ENCODE results near the gene ZSWIM1. TPM values are rescaled to one million over a fixed set of nuclear protein-coding genes. Genes with fewer than 3 reads are reported as not detected.

ZSWIM1 gene
- total RNA-seq, 1 experiment from 2014 or later = 13.2 TPM

DNA sequence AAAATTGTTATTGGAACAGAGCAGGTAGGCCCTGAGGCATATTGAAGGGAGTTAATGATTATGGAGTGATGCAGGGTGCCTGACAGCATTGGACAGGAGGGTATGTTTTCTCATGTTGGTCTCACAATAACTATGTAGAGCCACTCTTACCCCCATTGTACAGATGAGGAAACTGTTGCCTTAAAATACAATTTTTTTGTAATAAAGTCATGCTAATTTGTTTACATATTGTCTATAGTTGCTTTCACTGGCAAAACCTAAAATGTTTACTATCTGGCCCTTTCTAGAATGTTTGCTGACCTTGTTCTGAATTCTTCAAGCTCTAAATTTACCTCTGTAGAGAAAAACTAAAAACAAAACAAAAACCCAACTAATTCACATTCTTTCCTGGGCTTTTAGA, 29.5 kb upstream of the ZSWIM1 start:
- no peak overlapping the region for H3K27ac ChIP-seq (ENCODE audit: low read depth, low read length, poor library complexity, severe bottlenecking)
- no peak for DNase-seq (ENCODE audit: low spot score)
- no peak for TF ChIP-seq EZH2 (IDR thresholded peaks at IDR 0.05; ENCODE audit: borderline replicate concordance, low read depth, low read length, poor library complexity, severe bottlenecking)
- TF ChIP-seq, protein P1, sequence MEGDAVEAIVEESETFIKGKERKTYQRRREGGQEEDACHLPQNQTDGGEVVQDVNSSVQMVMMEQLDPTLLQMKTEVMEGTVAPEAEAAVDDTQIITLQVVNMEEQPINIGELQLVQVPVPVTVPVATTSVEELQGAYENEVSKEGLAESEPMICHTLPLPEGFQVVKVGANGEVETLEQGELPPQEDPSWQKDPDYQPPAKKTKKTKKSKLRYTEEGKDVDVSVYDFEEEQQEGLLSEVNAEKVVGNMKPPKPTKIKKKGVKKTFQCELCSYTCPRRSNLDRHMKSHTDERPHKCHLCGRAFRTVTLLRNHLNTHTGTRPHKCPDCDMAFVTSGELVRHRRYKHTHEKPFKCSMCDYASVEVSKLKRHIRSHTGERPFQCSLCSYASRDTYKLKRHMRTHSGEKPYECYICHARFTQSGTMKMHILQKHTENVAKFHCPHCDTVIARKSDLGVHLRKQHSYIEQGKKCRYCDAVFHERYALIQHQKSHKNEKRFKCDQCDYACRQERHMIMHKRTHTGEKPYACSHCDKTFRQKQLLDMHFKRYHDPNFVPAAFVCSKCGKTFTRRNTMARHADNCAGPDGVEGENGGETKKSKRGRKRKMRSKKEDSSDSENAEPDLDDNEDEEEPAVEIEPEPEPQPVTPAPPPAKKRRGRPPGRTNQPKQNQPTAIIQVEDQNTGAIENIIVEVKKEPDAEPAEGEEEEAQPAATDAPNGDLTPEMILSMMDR (conservative IDR thresholded peaks at IDR 0.05; ENCODE audit: low read depth, low read length) = no peak
- ChIA-PET CTCF (no interaction called here), POLR2A (ENCODE audit: low non-redundant PET) (no interaction called here)
- no peaks in the 10 kb centered on the region for H3K9me3 ChIP-seq (ENCODE audit: low read depth, low read length, poor library complexity, severe bottlenecking)
- H3K36me3 ChIP-seq (ENCODE audit: insufficient read depth, low read length, poor library complexity, severe bottlenecking) = peaks cover 6% of the 10 kb centered on the region
- no peaks in the 10 kb centered on the region for H3K27me3 ChIP-seq (replicated peaks; ENCODE audit: insufficient read depth, low read depth, low read length, poor library complexity)
- H3K4me1 ChIP-seq (ENCODE audit: insufficient read depth, low read length, poor library complexity, severe bottlenecking) = peaks cover 5% of the 10 kb centered on the region
- BruUV-seq (replicated peaks) = no TSS peak
- no peak overlapping the region for H3K4me3 ChIP-seq (ENCODE audit: low read depth, low read length, poor library complexity, severe bottlenecking)
- intact Hi-C loops (cut with micrococcal nuclease; ENCODE audit: unreplicated experiment) = no loop called here

DNA sequence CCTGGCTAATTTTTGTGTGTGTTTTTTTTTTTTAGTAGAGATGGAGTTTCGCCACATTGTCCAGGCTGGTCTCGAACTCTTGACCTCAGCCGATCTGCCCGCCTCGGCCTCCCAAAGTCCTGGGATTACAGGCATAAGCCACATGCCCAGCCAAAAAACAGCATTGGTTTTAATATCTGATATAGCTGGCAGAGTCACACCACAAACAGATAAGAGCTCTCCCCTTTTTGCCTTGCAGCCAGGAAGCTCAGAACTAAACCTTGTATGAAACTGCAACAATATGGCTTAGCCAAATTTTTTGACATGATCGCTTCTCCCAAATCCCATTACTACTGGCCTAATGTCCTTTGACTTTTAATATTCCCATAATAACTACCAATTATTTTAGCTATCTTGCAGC, 28.7 kb upstream of the ZSWIM1 start:
- BruUV-seq (replicated peaks) = no TSS peak
- ChIA-PET POLR2A (ENCODE audit: low non-redundant PET) (no interaction called here), CTCF (interaction anchor here (0.6 kb wide), 1 partner anchor 9 kb away, joined by 4 read pairs; no protein-coding TSS in a partner anchor)
- Histone ChIP-seq H3K27me3 (replicated peaks; ENCODE audit: insufficient read depth, low read depth, low read length, poor library complexity) (no peaks in the 10 kb centered on the region), H3K27ac (ENCODE audit: low read depth, low read length, poor library complexity, severe bottlenecking) (no peak overlapping the region), H3K36me3 (ENCODE audit: insufficient read depth, low read length, poor library complexity, severe bottlenecking) (peaks cover 6% of the 10 kb centered on the region), H3K9me3 (ENCODE audit: low read depth, low read length, poor library complexity, severe bottlenecking) (no peaks in the 10 kb centered on the region), H3K4me1 (ENCODE audit: insufficient read depth, low read length, poor library complexity, severe bottlenecking) (peaks cover 5% of the 10 kb centered on the region), H3K4me3 (ENCODE audit: low read depth, low read length, poor library complexity, severe bottlenecking) (no peak overlapping the region)
- intact Hi-C loops (cut with micrococcal nuclease; ENCODE audit: unreplicated experiment) = no loop called here
- TF ChIP-seq, protein P1 (conservative IDR thresholded peaks at IDR 0.05; ENCODE audit: low read depth, low read length) = no peak
- TF ChIP-seq EZH2 (IDR thresholded peaks at IDR 0.05; ENCODE audit: borderline replicate concordance, low read depth, low read length, poor library complexity, severe bottlenecking) = no peak
- DNase-seq (ENCODE audit: low spot score) = no peak

DNA sequence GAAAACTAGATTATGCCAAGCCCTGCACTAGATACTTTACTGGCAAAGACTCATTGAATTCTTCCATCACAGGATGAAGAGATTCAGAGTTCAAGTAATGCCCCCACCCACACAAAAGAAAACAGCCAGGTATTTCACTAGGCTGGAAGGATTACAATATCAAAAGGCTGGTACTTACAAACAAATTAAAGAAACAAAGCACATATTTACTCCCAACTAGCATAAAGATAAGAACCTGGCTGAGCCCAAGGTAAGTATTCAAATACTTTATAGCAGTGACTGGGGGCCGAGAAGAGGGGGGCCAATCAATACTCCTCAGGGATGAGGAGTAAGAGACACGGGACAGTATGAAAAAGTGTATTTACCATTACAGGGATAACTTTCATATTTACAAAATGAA, 27.5 kb upstream of the ZSWIM1 start:
- ChIA-PET CTCF (no interaction called here), POLR2A (ENCODE audit: low non-redundant PET) (no interaction called here)
- TF ChIP-seq, protein P1 (conservative IDR thresholded peaks at IDR 0.05; ENCODE audit: low read depth, low read length) = no peak
- no peak for TF ChIP-seq EZH2 (IDR thresholded peaks at IDR 0.05; ENCODE audit: borderline replicate concordance, low read depth, low read length, poor library complexity, severe bottlenecking)
- no TSS peak for BruUV-seq (replicated peaks)
- H3K4me1 ChIP-seq (ENCODE audit: insufficient read depth, low read length, poor library complexity, severe bottlenecking) = peaks cover 5% of the 10 kb centered on the region
- H3K4me3 ChIP-seq (ENCODE audit: low read depth, low read length, poor library complexity, severe bottlenecking) = no peak overlapping the region
- DNase-seq (ENCODE audit: low spot score) = no peak
- no peaks in the 10 kb centered on the region for H3K27me3 ChIP-seq (replicated peaks; ENCODE audit: insufficient read depth, low read depth, low read length, poor library complexity)
- H3K27ac ChIP-seq (ENCODE audit: low read depth, low read length, poor library complexity, severe bottlenecking) = no peak overlapping the region
- no peaks in the 10 kb centered on the region for H3K36me3 ChIP-seq (ENCODE audit: insufficient read depth, low read length, poor library complexity, severe bottlenecking)
- intact Hi-C loops (cut with micrococcal nuclease; ENCODE audit: unreplicated experiment) = no loop called here
- no peaks in the 10 kb centered on the region for H3K9me3 ChIP-seq (ENCODE audit: low read depth, low read length, poor library complexity, severe bottlenecking)

All from A673 (cell line).